ENCODE measurements around the gene TMEM145. TPM values are rescaled to one million over a fixed set of nuclear protein-coding genes. Genes with fewer than 3 reads are reported as not detected.

TMEM145 gene
- total and polyA plus RNA-seq, 4 experiments from 2014 or later: not detected

- Mint-ChIP-seq H3K27me3 (no peaks in the 10 kb centered on the region), H3K4me1 (no peaks in the 10 kb centered on the region), H3K4me3 (no peak overlapping the region), H3K9me3 (no peaks in the 10 kb centered on the region), H3K36me3 (peaks cover 6 to 16% of the 10 kb centered on the region in 2 donors), H3K27ac (no peak overlapping the region)
- peaks cover 4% of the 10 kb centered on the region for H3K36me3 ChIP-seq (ENCODE audit: insufficient read depth, low read length)
- no peak overlapping the region for H3K4me3 ChIP-seq (ENCODE audit: low read length in 2 of 2)
- ChIA-PET POLR2A (ENCODE audit: partially characterized antibody) (no interaction called here), CTCF (ENCODE audit: partially characterized antibody) (no interaction called here)
- intact Hi-C loops (cut with micrococcal nuclease): no loop called here
- no peaks in the 10 kb centered on the region for H3K9me3 ChIP-seq (ENCODE audit: control insufficient read depth in 1 of 2, low read length in 2 of 2)
- H3K27me3 ChIP-seq (ENCODE audit: insufficient read depth, low read length): no peaks in the 10 kb centered on the region
- no peaks in the 10 kb centered on the region for H3K4me1 ChIP-seq (ENCODE audit: insufficient read depth, low read length)
- no peak overlapping the region for H3K27ac ChIP-seq (ENCODE audit: low read depth, low read length)
- no peak for DNase-seq
Measured at GRCh38 chr19:42360787-42361544, 47.9 kb downstream of the TMEM145 start.

GRCh38 chr19:42361545-42361910, 48.4 kb downstream of the TMEM145 start:
- Histone ChIP-seq H3K27ac (ENCODE audit: low read depth, low read length) (no peak overlapping the region), H3K4me1 (ENCODE audit: insufficient read depth, low read length) (no peaks in the 10 kb centered on the region), H3K27me3 (ENCODE audit: insufficient read depth, low read length) (no peaks in the 10 kb centered on the region), H3K9me3 (ENCODE audit: control insufficient read depth in 1 of 2, low read length in 2 of 2) (no peaks in the 10 kb centered on the region), H3K4me3 (ENCODE audit: low read length in 2 of 2) (no peak overlapping the region), H3K36me3 (ENCODE audit: insufficient read depth, low read length) (peaks cover 4% of the 10 kb centered on the region)
- POLR2A ChIA-PET (ENCODE audit: partially characterized antibody): no interaction called here
- Mint-ChIP-seq H3K4me3 (no peak overlapping the region), H3K27ac (no peak overlapping the region), H3K36me3 (peaks cover 6 to 16% of the 10 kb centered on the region in 2 donors), H3K9me3 (peaks cover 0 to 2% (median 0%) of the 10 kb centered on the region in 8 donors), H3K4me1 (no peaks in the 10 kb centered on the region), H3K27me3 (no peaks in the 10 kb centered on the region)
- intact Hi-C loops (cut with micrococcal nuclease): no loop called here
- no peak for DNase-seq
- CTCF ChIA-PET (ENCODE audit: partially characterized antibody): no interaction called here

- H3K4me3 ChIP-seq (ENCODE audit: low read length in 2 of 2): no peak overlapping the region
- no peaks in the 10 kb centered on the region for H3K4me1 ChIP-seq (ENCODE audit: insufficient read depth, low read length)
- ChIA-PET CTCF (ENCODE audit: partially characterized antibody) (no interaction called here), POLR2A (ENCODE audit: partially characterized antibody) (no interaction called here)
- H3K27me3 ChIP-seq (ENCODE audit: insufficient read depth, low read length): no peaks in the 10 kb centered on the region
- Mint-ChIP-seq H3K9me3 (peaks cover 0 to 2% (median 0%) of the 10 kb centered on the region in 8 donors), H3K4me3 (no peak overlapping the region), H3K36me3 (peaks cover 6 to 16% of the 10 kb centered on the region in 2 donors), H3K27ac (no peak overlapping the region), H3K27me3 (no peaks in the 10 kb centered on the region), H3K4me1 (no peaks in the 10 kb centered on the region)
- no peaks in the 10 kb centered on the region for H3K9me3 ChIP-seq (ENCODE audit: control insufficient read depth in 1 of 2, low read length in 2 of 2)
- peaks cover 4% of the 10 kb centered on the region for H3K36me3 ChIP-seq (ENCODE audit: insufficient read depth, low read length)
- intact Hi-C loops (cut with micrococcal nuclease): no loop called here
- no peak for DNase-seq
- H3K27ac ChIP-seq (ENCODE audit: low read depth, low read length): no peak overlapping the region
Measured at GRCh38 chr19:42362342-42362741, 49.2 kb downstream of the TMEM145 start.

GRCh38 chr19:42362891-42363440, 49.9 kb downstream of the TMEM145 start:
- Mint-ChIP-seq H3K4me3 (no peak overlapping the region), H3K9me3 (peaks cover 0 to 2% (median 0%) of the 10 kb centered on the region in 8 donors), H3K4me1 (peaks cover 0 to 1% (median 0%) of the 10 kb centered on the region in 4 donors), H3K27ac (no peak overlapping the region), H3K27me3 (no peaks in the 10 kb centered on the region), H3K36me3 (peaks cover 5 to 12% of the 10 kb centered on the region in 2 donors)
- Histone ChIP-seq H3K9me3 (ENCODE audit: control insufficient read depth in 1 of 2, low read length in 2 of 2) (no peaks in the 10 kb centered on the region), H3K27me3 (ENCODE audit: insufficient read depth, low read length) (no peaks in the 10 kb centered on the region), H3K36me3 (ENCODE audit: insufficient read depth, low read length) (peaks cover 4% of the 10 kb centered on the region), H3K4me3 (ENCODE audit: low read length in 2 of 2) (no peak overlapping the region), H3K4me1 (ENCODE audit: insufficient read depth, low read length) (no peaks in the 10 kb centered on the region), H3K27ac (ENCODE audit: low read depth, low read length) (no peak overlapping the region)
- CTCF ChIA-PET (ENCODE audit: partially characterized antibody): no interaction called here
- POLR2A ChIA-PET (ENCODE audit: partially characterized antibody): no interaction called here
- DNase-seq: no peak
- intact Hi-C loops (cut with micrococcal nuclease): no loop called here

DNA sequence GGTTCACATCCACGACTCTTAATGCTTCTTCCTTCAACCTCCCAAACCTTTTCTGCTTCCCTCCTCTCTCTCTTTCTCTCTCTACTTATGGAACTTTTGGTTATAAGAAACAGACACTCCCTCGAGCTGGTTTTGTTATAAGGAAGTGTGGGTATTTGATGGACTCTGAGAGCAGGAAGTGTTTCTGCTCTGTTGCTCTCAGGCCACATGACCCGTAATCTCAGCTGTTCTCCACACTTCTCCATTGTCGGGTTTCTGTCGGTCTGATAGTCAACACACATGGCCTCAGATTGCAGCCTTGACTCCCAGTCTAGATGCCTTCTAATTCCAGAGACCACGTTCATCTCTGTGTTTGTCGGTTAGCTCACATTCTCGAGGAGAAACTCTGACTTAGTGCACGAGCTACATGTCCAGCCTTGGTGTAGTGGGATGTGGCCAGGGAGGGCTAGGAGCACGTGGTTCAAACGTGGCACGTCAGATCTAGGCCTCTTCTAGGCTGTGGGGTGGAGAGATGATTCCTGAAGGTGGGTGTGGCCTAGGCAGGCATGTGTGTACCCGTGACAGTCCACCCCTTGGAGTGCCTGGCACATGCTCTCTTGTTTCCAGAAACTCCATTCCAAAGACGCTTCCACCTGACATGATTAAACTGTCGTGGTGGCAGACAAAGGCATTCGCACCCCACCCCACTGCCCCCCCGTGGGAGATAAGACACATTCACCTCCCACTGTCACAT, 50.7 kb downstream of the TMEM145 start:
- intact Hi-C loops (cut with micrococcal nuclease): no loop called here
- Mint-ChIP-seq H3K9me3 (peaks cover 0 to 2% (median 0%) of the 10 kb centered on the region in 8 donors), H3K27me3 (no peaks in the 10 kb centered on the region), H3K4me3 (no peak overlapping the region), H3K36me3 (peaks cover 5 to 12% of the 10 kb centered on the region in 2 donors), H3K27ac (no peak overlapping the region), H3K4me1 (peaks cover 0 to 1% (median 0%) of the 10 kb centered on the region in 4 donors)
- POLR2A ChIA-PET (ENCODE audit: partially characterized antibody): no interaction called here
- Histone ChIP-seq H3K27me3 (ENCODE audit: insufficient read depth, low read length) (no peaks in the 10 kb centered on the region), H3K9me3 (ENCODE audit: control insufficient read depth in 1 of 2, low read length in 2 of 2) (no peaks in the 10 kb centered on the region), H3K36me3 (ENCODE audit: insufficient read depth, low read length) (peaks cover 4% of the 10 kb centered on the region), H3K27ac (ENCODE audit: low read depth, low read length) (no peak overlapping the region), H3K4me3 (ENCODE audit: low read length in 2 of 2) (no peak overlapping the region), H3K4me1 (ENCODE audit: insufficient read depth, low read length) (no peaks in the 10 kb centered on the region)
- DNase-seq: no peak
- CTCF ChIA-PET (ENCODE audit: partially characterized antibody): no interaction called here

GRCh38 chr19:42366673-42367072, 53.6 kb downstream of the TMEM145 start:
- H3K36me3 ChIP-seq (ENCODE audit: insufficient read depth, low read length): peaks cover 4% of the 10 kb centered on the region
- no peak overlapping the region for H3K27ac ChIP-seq (ENCODE audit: low read depth, low read length)
- no peaks in the 10 kb centered on the region for H3K27me3 Mint-ChIP-seq
- no peak for DNase-seq
- intact Hi-C loops (cut with micrococcal nuclease): no loop called here
- H3K4me3 Mint-ChIP-seq: no peak overlapping the region
- H3K9me3 ChIP-seq (ENCODE audit: control insufficient read depth in 1 of 2, low read length in 2 of 2): no peaks in the 10 kb centered on the region
- no peaks in the 10 kb centered on the region for H3K4me1 ChIP-seq (ENCODE audit: insufficient read depth, low read length)
- H3K4me1 Mint-ChIP-seq: peaks cover 0 to 1% (median 0%) of the 10 kb centered on the region in 4 donors
- POLR2A ChIA-PET (ENCODE audit: partially characterized antibody): no interaction called here
- no peak overlapping the region for H3K4me3 ChIP-seq (ENCODE audit: low read length in 2 of 2)
- CTCF ChIA-PET (ENCODE audit: partially characterized antibody): no interaction called here
- H3K27ac Mint-ChIP-seq: peak overlapping the region in 1 of 7 donors; percentile 72
- H3K36me3 Mint-ChIP-seq: peaks cover 3 to 12% of the 10 kb centered on the region in 2 donors
- peaks cover 0 to 2% (median 0%) of the 10 kb centered on the region in 8 donors for H3K9me3 Mint-ChIP-seq
- H3K27me3 ChIP-seq (ENCODE audit: insufficient read depth, low read length): no peaks in the 10 kb centered on the region

DNA sequence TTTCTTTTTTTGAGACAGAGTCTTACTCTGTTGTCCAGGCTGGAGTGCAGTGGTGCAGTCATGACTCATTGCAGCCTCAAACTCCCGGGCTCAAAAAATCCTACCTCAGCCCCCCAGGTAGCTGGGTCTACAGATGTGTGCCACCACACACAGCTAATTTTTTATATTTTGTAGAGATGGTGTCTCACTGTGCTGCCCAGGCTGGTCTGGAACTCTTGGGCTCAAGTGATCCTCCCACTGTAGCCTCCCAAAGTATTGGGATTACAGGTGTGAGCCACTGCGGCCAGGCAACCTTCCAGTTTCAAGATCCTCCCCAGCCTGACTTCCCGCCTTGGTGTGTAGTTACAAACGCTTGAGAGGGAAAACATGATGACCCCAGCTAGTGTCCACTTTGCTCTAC, 54.8 kb downstream of the TMEM145 start:
- no peak overlapping the region for H3K27ac ChIP-seq (ENCODE audit: low read depth, low read length)
- H3K36me3 ChIP-seq (ENCODE audit: insufficient read depth, low read length): peaks cover 4% of the 10 kb centered on the region
- ChIA-PET CTCF (ENCODE audit: partially characterized antibody) (no interaction called here), POLR2A (ENCODE audit: partially characterized antibody) (no interaction called here)
- Mint-ChIP-seq H3K4me1 (peaks cover 0 to 1% (median 0%) of the 10 kb centered on the region in 4 donors), H3K27ac (peak overlapping the region in 1 of 7 donors; percentile 61), H3K9me3 (peaks cover 0 to 2% (median 0%) of the 10 kb centered on the region in 8 donors), H3K4me3 (no peak overlapping the region), H3K27me3 (no peaks in the 10 kb centered on the region), H3K36me3 (peaks cover 3 to 12% of the 10 kb centered on the region in 2 donors)
- H3K9me3 ChIP-seq (ENCODE audit: control insufficient read depth in 1 of 2, low read length in 2 of 2): no peaks in the 10 kb centered on the region
- H3K4me1 ChIP-seq (ENCODE audit: insufficient read depth, low read length): no peaks in the 10 kb centered on the region
- H3K4me3 ChIP-seq (ENCODE audit: low read length in 2 of 2): no peak overlapping the region
- intact Hi-C loops (cut with micrococcal nuclease): no loop called here
- no peaks in the 10 kb centered on the region for H3K27me3 ChIP-seq (ENCODE audit: insufficient read depth, low read length)
- no peak for DNase-seq
